Prostate gland (tissue), 2 donors: ENCODE results near the gene HPS4. TPM values are rescaled to one million over a fixed set of nuclear protein-coding genes. Genes with fewer than 3 reads are reported as not detected.

ENCODE experiments used
- DNase-seq: peaks from one replicate; pipeline ENCODE4 v3.0.0-alpha.2; 2019; ENCODE audit warnings: low spot score
- H3K27ac ChIP-seq, 2 donors: fragments of 200-600 bp; sonication (generic); 2 replicates each; pipeline ENCODE4 v1.5.1; 2017 to 2019
- H3K27me3 ChIP-seq: fragments of 200-600 bp; sonication (generic); replicated peaks from 2 replicates; pipeline ENCODE4 v1.5.1; 2019; ENCODE audit not compliant: insufficient read depth
- H3K36me3 ChIP-seq, 2 donors: fragments of 200-600 bp; sonication (generic); 1 replicate in 1 of 2; 2 replicates in 1 of 2; pipeline versions ENCODE4 v1.5.1 to v1.8.1; 2017 to 2019
- H3K4me1 ChIP-seq: fragments of 200-600 bp; sonication (generic); replicated peaks from 2 replicates; pipeline ENCODE4 v1.5.1; 2019
- H3K4me3 ChIP-seq, 2 donors: fragments of 200-600 bp; sonication (generic); 2 replicates each; pipeline ENCODE4 v1.5.1; 2017 to 2019
- H3K9me3 ChIP-seq: fragments of 200-600 bp; sonication (generic); 2 replicates; pipeline ENCODE4 v1.5.1; 2017
- CTCF ChIP-seq, 4 experiments: fragments of 200-600 bp in 2 of 4; fragments of 450-650 bp in 2 of 4; sonication (generic) in 2 of 4; IDR thresholded peaks; 1 replicate in 3 of 4; 2 replicates in 1 of 4; pipeline ENCODE4 v1.5.1; 2016 to 2019; ENCODE audit warnings: antibody characterized with exemption in 4 of 4, mild to moderate bottlenecking in 2 of 4, moderate library complexity in 2 of 4
- POLR2A ChIP-seq: fragments of 450-650 bp; IDR thresholded peaks from one replicate; pipeline ENCODE4 v1.6.1; 2016; ENCODE audit warnings: antibody characterized with exemption, mild to moderate bottlenecking
- POLR2AphosphoS5 ChIP-seq: sonication (generic); formaldehyde crosslinking; IDR thresholded peaks from one replicate; pipeline ENCODE4 v1.6.1; 2017; ENCODE audit warnings: antibody characterized with exemption
- WGBS: methylation state at CpG from one replicate; pipeline ENCODE4 v1.1.5; 2018; 5-methylcytosine and 5-hydroxymethylcytosine counted together
- intact Hi-C: fragments of 100-400 bp; cut with DNase I; formaldehyde crosslinking; loops from one replicate; pipeline ENCODE4 v1.14.2; 2022
- total RNA-seq, 2 donors: library from RNA; depleted of rRNA; stranded (reverse); fragments of >200 nt; gene quantifications; one replicate each; pipeline ENCODE4 v1.1.0, GENCODE V29; 2016

HPS4 gene
- total RNA-seq, 2 donors from 2014 or later: 25.3 to 83.9 TPM

DNA sequence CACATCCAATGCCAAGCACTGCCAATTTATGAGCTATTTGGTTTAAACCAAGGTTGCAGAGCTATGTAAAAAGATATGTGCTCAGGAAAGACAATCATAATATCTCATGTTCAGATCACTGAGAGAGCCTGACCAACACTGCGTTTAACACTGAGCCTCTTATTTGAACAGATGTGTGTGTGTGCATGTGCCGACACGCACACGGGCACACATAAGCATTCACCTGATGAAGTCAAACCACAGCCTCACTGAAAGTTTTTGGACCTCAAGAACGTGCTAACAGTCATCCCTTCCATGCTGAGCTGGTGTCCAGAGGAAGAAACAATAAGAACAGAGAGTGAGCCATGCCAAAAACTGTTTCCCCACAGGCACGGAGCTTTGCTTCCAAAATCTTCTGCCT, 23.4 kb downstream of the HPS4 start:
- 50% methylated on average over 6 of the region's 6 CpGs for WGBS
- Histone ChIP-seq H3K9me3 (no peaks in the 10 kb centered on the region), H3K27ac (no peak overlapping the region), H3K27me3 (no peaks in the 10 kb centered on the region), H3K36me3 (peaks cover 0 to 5% of the 10 kb centered on the region in 2 donors), H3K4me1 (no peaks in the 10 kb centered on the region), H3K4me3 (no peak overlapping the region)
- intact Hi-C loops: no loop called here
- peak; percentile 23 for DNase-seq
- no peak for TF ChIP-seq CTCF (IDR thresholded peaks at IDR 0.05)
- TF ChIP-seq POLR2AphosphoS5: peak; percentile 58

DNA sequence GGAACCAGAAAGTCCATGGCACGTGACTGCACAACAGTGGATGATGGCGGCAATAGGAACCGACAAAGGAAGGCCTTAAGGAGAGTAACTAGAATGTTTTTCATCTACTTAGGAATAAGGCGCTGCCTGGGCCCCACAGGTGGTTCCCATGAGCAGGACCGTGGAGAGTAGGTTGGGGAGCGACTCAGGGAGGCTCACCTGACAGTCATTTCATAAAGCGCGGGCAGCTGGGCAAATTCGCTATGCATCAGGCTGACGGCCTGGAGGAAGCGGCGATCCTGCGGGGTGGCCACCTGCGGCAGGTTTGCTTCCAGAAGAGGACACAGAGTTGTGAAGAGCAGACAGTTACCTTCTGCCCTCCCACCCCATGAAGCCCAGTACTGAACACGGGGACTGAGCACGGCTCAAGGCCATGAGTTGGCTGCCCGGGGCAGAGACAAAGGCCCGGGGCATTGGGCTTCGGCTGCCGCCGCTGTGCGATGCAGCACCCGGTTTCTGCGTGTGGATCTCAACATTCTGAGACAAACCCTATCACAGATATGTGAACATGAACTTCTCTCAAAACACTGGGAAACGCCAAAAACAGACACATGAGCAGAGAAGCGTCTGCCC, 25.8 kb downstream of the HPS4 start:
- H3K27me3 ChIP-seq: no peaks in the 10 kb centered on the region
- no peak overlapping the region for H3K4me3 ChIP-seq
- 96% methylated on average over 26 of the region's 26 CpGs for WGBS
- H3K36me3 ChIP-seq: no peaks in the 10 kb centered on the region
- TF ChIP-seq POLR2AphosphoS5 (no peak), CTCF (IDR thresholded peaks at IDR 0.05) (no peak)
- no peak overlapping the region for H3K27ac ChIP-seq
- H3K9me3 ChIP-seq: no peaks in the 10 kb centered on the region
- intact Hi-C loops: no loop called here
- no peak for DNase-seq
- H3K4me1 ChIP-seq: no peaks in the 10 kb centered on the region

- TF ChIP-seq CTCF (IDR thresholded peaks at IDR 0.05) (no peak), POLR2AphosphoS5 (no peak), POLR2A (no peak)
- Histone ChIP-seq H3K27ac (no peak overlapping the region), H3K4me1 (no peaks in the 10 kb centered on the region), H3K9me3 (no peaks in the 10 kb centered on the region), H3K4me3 (no peak overlapping the region), H3K36me3 (no peaks in the 10 kb centered on the region), H3K27me3 (no peaks in the 10 kb centered on the region)
- DNase-seq: no peak
- intact Hi-C loops: no loop called here
- 94% methylated on average over 5 of the region's 5 CpGs for WGBS
Observed at GRCh38 chr22:26453812-26454500, 29.6 kb downstream of the HPS4 start.

DNA sequence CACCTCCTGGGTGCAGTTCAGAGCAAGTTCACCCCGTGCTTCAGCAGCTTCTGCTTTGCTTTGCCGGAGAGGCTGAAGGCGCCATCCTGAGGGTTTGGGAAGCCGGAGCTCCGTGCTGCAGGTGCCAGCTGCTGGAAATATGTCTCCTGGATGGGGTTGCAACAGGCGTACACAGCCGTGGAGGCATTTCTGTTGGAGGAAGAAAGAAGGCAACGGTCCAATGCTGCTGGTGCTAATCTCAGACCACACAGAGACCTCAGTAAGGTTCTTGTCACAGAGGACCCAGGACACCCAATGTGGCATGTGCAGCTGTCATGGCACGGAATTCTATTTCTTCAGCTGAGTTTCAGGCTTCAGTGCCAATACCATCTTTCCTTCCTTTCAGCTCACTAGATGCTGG, 30.4 kb downstream of the HPS4 start:
- no peak overlapping the region for H3K4me3 ChIP-seq
- no peaks in the 10 kb centered on the region for H3K36me3 ChIP-seq
- no peaks in the 10 kb centered on the region for H3K9me3 ChIP-seq
- TF ChIP-seq CTCF (IDR thresholded peaks at IDR 0.05) (no peak), POLR2A (no peak), POLR2AphosphoS5 (no peak)
- no peaks in the 10 kb centered on the region for H3K27me3 ChIP-seq
- no peaks in the 10 kb centered on the region for H3K4me1 ChIP-seq
- DNase-seq: no peak
- 96% methylated on average over 9 of the region's 9 CpGs for WGBS
- no peak overlapping the region for H3K27ac ChIP-seq
- intact Hi-C loops: no loop called here
